ENCODE results near the gene WNT9A.

GRCh38 chr1:227911376-227911775, 36.4 kb downstream of the WNT9A start:
- TF ChIP-seq CTCF (conservative IDR thresholded peaks at IDR 0.05; ENCODE audit: low read depth, low read length) (no peak), EZH2 (IDR thresholded peaks at IDR 0.05; ENCODE audit: borderline replicate concordance, low read depth, low read length, poor library complexity, severe bottlenecking) (no peak)

Measured in A673 (cell line).